HG03064 (cell line): ENCODE results near the gene CPAMD8.

Experiments used
- ATAC-seq: cut with Tn5 transposase; IDR thresholded peaks from one replicate; pipeline ENCODE4 v1.9.1; 2021; ENCODE audit warnings: low read depth; ENCODE audit not compliant: unreplicated experiment

The CPAMD8 gene

DNA sequence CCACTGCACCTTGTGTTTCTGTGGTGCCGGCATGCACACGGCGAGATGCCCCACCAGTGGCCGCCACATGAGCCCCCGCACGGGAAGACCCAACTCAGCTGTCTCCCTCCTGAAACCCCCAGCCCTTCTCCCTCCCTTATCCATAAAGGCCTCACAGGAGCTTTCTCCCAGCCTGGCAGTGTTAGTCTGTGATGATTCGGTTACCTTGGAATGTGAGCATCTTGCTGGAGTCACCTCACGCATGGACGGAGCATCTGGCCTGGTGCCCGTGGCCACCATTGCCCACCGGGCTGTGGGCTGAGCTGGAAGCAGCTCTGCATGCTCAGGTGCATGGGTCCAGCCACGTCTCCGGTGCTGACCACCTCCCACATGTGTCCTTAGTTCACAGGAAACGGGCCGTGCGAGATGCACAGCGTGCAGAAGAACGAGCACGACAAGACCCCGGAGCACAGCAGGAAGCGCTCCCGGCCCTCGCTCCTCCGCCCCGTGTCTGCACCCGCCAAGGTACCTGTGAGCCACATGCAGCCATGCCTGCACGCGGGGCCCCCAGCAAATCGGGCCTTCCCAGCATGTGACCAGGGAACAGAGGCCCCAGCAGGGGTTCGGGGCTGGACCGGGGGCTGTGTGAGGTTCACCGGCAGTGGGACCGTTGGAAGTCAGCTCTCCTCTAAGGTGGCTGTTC is 175.4 kb downstream of the CPAMD8 start:
- no peak for ATAC-seq

DNA sequence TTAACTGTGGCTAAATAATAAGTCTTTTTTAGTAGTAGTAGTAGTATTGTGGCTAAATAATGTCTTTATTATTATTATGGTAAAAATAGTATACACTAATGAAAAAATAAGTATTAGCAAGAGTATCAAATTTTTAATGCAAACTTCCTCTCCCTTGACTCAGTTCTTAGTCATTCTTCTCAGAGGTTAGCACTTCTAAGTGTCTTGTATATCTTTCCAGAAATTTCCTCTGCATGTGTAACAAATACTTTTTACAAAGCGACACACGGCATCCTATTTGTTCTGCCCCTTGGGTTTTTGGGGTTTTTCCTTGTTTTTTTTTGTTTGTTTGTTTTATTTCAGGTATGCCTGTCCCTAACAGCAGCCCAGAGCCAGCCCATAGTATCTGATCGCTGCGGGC is 176.5 kb downstream of the CPAMD8 start:
- ATAC-seq, result no peak

DNA sequence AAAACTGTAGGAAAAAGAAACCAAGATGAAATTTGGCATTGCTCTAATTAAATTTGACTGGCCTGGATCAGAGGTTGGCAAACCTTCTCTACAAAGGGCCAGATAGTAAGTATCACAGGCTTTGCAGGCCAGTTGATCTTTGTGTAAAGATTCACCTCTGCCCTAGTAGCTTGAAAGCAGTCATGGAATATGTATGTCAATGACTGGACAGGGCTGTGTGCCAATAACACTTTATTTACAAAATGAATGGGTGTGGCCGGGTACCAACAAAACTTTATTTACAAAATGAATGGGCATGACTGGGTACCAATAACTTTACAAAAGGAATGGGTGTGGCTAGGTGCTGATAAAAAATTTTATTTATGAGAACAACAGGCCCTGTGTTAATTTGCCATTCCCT is 177.4 kb downstream of the CPAMD8 start:
- ATAC-seq, result no peak

DNA sequence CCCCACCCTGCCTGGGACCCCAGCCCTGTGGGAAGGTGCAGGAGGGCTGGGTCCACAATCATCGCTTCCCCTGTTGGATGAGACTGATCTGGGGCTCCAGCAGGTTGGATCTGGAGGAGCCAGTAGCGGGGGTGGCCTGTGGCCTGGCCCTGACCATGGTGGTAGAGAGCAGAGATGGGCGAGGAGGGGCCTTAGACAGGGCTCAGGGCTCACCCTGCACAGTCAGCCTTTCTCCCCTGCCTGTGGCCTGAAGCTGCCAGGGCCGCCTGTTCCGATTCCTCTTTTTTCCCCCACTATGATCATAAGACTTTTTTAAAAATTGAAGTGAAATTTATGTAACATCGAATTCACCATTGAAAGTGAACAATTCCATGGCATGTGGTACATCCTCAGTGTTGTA is 179.2 kb downstream of the CPAMD8 start:
- no peak for ATAC-seq

DNA sequence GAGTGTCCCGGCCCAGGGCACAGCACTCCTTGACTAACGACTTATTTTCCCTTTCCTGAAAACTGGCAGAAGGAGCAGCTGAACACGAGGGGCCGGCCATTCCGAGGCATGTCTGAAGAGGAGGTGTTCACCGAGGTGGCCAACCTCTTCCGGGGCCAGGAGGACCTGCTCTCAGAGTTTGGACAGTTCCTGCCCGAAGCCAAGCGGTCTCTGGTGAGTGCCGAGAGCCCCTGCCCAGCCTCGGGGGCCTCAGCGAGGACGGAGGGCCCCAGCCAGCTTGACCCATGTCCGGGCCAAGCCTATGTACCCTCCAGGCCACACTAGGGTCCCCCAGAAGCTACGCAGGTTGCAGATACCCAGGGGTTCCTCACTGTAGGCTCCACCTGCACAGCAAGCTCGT is 179.7 kb downstream of the CPAMD8 start:
- ATAC-seq, result no peak
